Ishikawa (cell line): Measurements from ENCODE around the gene LHPP.

ENCODE experiments used
- CEBPB ChIP-seq: IDR thresholded peaks from 2 replicates; pipeline ENCODE4 v1.6.1; 2012
- CREB1 ChIP-seq: IDR thresholded peaks from 2 replicates; pipeline ENCODE4 v1.6.1; 2012; ENCODE audit warnings: low read depth
- EGR1 ChIP-seq: IDR thresholded peaks from 2 replicates; pipeline ENCODE4 v1.6.1; 2012
- EP300 ChIP-seq: IDR thresholded peaks from 2 replicates; pipeline ENCODE4 v1.6.1; 2012; ENCODE audit warnings: borderline replicate concordance
- FOXM1 ChIP-seq: IDR thresholded peaks from 2 replicates; pipeline ENCODE4 v1.6.1; 2012; ENCODE audit warnings: low read depth, borderline replicate concordance
- NFIC ChIP-seq: IDR thresholded peaks from 2 replicates; pipeline ENCODE4 v1.6.1; 2012
- RAD21 ChIP-seq: IDR thresholded peaks from 2 replicates; pipeline ENCODE4 v1.6.1; 2012; ENCODE audit warnings: low read depth
- TAF1 ChIP-seq: IDR thresholded peaks from 2 replicates; pipeline ENCODE4 v1.6.1; 2012; ENCODE audit warnings: low read depth, mild to moderate bottlenecking
- TCF12 ChIP-seq: IDR thresholded peaks from 2 replicates; pipeline ENCODE4 v1.6.1; 2012; ENCODE audit warnings: low read depth
- TEAD4 ChIP-seq: IDR thresholded peaks from 2 replicates; pipeline ENCODE4 v1.6.1; 2012
- YY1 ChIP-seq: IDR thresholded peaks from 2 replicates; pipeline ENCODE4 v1.6.1; 2012; ENCODE audit warnings: low read depth
- ZBTB7A ChIP-seq: IDR thresholded peaks from 2 replicates; pipeline ENCODE4 v1.6.1; 2012; ENCODE audit warnings: low read depth
- TF ChIP-seq, protein P1 (sequence below): IDR thresholded peaks from 2 replicates; pipeline ENCODE4 v1.6.1; 2012
- TF ChIP-seq, protein P2 (sequence below): IDR thresholded peaks from 2 replicates; pipeline ENCODE4 v1.6.1; 2012
- TF ChIP-seq, protein P3 (sequence below): IDR thresholded peaks from 2 replicates; pipeline ENCODE4 v1.6.1; 2012; ENCODE audit warnings: low read depth, mild to moderate bottlenecking

Gene LHPP

DNA sequence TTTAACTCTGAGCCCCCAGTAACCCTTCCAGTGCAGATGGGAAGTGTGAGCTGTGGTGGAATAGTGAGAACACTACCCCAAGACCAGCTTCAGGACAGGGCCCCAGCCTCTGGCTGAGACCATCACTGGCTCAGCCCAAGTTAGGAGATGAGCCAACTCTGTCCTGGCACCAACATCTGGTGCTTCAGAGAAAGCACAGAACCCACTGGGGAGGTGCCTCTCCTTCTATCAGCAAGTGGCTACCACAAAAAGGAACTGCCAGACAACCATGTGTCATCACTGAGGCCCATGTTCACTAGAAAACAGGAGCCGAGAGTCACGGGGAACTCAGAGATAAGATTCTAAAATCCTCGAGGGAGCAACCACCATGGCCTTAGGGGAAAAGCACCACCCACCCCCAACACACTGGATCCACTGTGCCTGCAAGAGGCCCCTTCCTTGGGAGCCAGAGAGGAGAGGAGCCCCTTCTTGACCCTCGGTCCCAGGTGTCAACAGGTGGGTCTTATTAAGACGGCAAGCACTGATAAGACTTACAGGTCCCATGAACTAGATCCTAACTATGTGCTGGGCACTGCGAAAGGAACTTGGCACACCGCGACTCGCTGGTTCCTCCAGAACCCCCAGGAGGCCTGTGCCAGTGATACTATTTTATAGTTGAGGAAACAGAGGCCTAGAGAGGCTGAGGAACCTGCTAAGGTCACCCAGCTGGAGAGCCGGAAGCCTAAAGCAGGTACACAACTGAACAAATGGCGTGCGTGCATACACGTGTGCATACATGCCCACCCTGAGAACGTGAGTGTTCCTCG is 179.9 kb downstream of the LHPP start:
- TF ChIP-seq, protein P1, sequence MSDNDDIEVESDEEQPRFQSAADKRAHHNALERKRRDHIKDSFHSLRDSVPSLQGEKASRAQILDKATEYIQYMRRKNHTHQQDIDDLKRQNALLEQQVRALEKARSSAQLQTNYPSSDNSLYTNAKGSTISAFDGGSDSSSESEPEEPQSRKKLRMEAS = no peak; the same call in 1 of the 2 replicates
- TF ChIP-seq, protein P2, sequence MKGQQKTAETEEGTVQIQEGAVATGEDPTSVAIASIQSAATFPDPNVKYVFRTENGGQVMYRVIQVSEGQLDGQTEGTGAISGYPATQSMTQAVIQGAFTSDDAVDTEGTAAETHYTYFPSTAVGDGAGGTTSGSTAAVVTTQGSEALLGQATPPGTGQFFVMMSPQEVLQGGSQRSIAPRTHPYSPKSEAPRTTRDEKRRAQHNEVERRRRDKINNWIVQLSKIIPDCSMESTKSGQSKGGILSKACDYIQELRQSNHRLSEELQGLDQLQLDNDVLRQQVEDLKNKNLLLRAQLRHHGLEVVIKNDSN = no peak
- no peak for TF ChIP-seq CREB1
- TF ChIP-seq ZBTB7A = no peak
- TF ChIP-seq RAD21 = no peak
- TF ChIP-seq, protein P3, sequence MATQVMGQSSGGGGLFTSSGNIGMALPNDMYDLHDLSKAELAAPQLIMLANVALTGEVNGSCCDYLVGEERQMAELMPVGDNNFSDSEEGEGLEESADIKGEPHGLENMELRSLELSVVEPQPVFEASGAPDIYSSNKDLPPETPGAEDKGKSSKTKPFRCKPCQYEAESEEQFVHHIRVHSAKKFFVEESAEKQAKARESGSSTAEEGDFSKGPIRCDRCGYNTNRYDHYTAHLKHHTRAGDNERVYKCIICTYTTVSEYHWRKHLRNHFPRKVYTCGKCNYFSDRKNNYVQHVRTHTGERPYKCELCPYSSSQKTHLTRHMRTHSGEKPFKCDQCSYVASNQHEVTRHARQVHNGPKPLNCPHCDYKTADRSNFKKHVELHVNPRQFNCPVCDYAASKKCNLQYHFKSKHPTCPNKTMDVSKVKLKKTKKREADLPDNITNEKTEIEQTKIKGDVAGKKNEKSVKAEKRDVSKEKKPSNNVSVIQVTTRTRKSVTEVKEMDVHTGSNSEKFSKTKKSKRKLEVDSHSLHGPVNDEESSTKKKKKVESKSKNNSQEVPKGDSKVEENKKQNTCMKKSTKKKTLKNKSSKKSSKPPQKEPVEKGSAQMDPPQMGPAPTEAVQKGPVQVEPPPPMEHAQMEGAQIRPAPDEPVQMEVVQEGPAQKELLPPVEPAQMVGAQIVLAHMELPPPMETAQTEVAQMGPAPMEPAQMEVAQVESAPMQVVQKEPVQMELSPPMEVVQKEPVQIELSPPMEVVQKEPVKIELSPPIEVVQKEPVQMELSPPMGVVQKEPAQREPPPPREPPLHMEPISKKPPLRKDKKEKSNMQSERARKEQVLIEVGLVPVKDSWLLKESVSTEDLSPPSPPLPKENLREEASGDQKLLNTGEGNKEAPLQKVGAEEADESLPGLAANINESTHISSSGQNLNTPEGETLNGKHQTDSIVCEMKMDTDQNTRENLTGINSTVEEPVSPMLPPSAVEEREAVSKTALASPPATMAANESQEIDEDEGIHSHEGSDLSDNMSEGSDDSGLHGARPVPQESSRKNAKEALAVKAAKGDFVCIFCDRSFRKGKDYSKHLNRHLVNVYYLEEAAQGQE = no peak
- no peak for TF ChIP-seq EGR1
- TF ChIP-seq TAF1 = no peak
- TF ChIP-seq EP300 = no peak; the same call in 1 of the 2 replicates
- no peak for TF ChIP-seq NFIC
- TF ChIP-seq YY1 = no peak
- no peak for TF ChIP-seq TEAD4

DNA sequence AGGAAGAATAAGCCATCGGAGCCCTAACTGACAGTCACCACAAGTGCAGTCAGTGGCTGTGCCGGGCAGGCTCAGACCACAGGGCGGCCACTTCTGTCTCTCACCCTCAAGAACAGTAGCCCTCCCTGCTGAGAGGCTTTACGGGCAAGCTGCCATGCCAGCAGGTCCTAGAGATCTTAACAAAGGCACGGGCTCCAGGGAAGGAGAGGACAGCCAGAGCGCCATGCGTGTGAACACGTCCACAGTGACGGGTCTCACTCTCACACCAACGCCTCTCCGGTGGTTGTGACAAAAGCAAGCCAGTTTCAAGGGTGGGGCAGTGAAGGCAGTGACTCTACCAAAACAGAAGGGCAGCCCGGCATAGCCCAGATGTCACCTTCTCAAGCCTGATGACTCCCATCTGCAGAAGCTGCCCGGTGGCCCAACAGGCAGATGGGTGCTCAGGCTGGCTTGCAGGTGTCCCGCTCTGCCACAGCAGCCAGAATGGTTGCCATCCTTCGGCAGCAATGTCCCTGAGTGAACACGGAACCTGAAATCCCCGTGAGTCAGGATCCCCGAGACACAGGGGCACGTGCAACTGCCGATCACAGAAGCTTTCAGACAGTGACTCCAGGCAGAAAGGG is 180.6 kb downstream of the LHPP start:
- TF ChIP-seq TCF12 (peak; percentile 63), EP300 (peak; percentile 39; the same call in 1 of the 2 replicates), NFIC (peak; percentile 83), RAD21 (peak; percentile 22; the same call in 1 of the 2 replicates), CEBPB (no peak), YY1 (peak; percentile 19; the same call in 1 of the 2 replicates), TEAD4 (peak; percentile 33; the same call in 1 of the 2 replicates), TAF1 (no peak)
- TF ChIP-seq, protein P2 = no peak
- TF ChIP-seq, protein P1 = 0 out of 2 replicates have a peak, but pooled peaks have one; percentile 60

DNA sequence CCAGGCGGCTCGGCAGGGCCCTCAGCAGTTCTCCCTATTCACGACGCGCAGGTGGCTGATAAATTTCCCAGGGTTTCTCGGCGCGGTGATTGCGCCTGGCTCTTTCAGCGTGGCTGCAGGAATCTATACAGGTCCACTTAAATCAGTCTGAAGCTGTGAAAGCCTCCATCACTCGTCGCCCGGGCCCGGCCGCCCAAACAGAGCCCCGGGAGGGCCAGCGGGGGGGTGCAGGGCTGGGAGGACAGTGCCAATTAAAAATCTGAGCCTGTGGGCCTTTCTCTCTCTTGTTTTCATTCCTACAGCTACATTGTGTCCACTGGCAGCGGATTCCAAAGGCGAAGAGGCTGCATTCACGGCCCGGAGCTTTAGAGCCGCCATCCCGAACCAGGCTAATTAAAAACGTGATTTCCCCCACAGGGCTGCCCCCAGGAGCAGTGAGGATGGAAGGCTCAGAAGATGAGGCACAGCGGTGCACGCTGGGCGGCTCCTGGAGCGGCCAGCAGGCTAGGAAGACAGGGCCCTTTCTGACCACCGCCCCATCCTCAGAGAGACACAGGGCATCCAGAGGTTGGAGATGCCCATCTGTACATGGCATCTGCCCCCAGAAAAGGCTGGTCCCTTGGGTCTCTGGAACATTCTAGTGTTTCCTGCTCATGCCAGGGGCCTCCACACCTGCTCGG is 181.8 kb downstream of the LHPP start:
- TF ChIP-seq, protein P1 = no peak

DNA sequence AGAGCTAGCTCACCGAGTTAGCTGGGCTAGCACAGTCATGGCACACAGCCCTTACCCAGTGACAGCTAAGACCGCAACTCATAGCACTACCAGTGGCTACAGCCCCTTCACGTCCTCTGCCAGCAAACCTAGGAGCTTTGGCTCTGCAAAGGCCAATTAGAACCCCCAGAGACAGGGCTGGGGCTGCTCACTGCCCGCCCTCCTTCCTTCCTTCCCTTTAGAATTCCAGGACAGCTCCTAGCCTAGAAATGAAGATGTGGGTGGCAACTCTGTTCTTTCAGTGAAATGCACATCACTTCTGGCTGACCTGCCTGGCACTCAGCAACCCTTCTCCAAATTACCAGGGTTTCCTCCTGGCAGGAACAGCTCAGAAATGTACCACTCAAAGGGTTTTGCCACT is 182.6 kb downstream of the LHPP start:
- TF ChIP-seq, protein P1 = no peak
- TF ChIP-seq, protein P2 = no peak
- no peak for TF ChIP-seq FOXM1
- TF ChIP-seq YY1 = no peak
- no peak for TF ChIP-seq NFIC
- no peak for TF ChIP-seq TCF12
- TF ChIP-seq EGR1 = no peak
- no peak for TF ChIP-seq CREB1
- no peak for TF ChIP-seq EP300
- TF ChIP-seq ZBTB7A = no peak

DNA sequence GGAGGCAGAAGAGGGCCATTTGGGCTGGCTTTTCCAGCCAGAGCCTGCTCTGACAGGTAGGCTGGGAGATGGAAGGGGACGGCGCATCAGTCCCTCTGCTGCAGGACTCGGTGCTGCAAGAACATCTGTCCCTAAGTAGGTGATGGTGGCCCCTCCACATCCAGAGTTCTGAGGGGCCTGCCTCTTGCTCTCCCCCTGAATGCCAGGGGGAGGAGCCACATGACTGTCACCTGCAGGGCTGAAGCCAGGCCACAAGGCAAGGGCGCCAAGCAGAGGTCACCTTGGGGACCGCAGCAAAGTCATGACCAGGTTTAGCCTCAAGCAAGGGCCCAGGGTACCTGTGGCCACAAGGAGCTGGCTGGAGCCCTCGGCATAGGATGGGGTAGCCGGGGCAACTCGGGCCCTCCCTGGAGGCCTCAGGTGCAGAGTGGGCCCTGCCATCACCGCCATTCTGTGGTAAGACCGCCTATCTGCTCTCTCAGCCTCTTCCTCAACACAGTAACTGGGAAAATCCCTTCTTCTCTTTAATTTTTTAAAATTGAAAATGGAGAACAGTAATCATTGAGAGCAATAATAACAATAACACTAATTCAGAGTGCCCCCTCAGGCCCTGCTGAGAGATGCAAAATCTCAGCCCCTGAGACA is 183.3 kb downstream of the LHPP start:
- TF ChIP-seq CEBPB (no peak), RAD21 (peak; percentile 22; the same call in 1 of the 2 replicates)

DNA sequence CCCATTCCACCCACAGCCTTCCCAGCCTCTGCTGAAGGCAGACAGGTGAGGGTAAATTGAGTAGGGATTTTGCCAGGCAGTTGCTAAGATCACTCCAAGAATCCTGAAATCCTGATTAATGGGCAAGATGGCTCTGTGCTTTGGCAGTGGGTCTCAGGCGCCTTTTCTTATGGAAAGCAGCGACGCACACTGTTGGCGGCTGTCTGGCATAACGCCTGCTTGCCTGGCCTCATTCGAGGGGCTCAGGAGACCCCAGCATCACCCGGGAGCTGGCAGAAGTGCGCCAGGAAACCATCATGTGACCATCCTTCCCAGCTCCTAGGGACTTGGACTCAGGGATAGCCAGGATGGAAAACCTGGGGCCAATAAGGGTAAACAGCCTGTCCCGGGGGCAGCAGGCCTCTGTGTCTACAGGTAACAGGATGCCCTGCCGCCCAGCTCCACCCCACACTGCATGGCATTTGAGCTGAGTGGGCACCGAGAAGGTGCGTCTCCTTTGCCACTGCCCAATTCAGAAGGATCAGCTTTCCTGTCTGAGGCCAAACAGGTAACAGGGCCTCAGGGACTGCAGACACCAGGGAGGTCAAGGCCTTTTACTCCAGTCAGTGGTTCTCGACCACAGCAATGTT is 184.0 kb downstream of the LHPP start:
- TF ChIP-seq TCF12 = no peak
- TF ChIP-seq RAD21 = no peak
- TF ChIP-seq TEAD4 = no peak
- TF ChIP-seq CEBPB = no peak
- TF ChIP-seq CREB1 = no peak
- TF ChIP-seq, protein P3 = no peak
- no peak for TF ChIP-seq YY1
- no peak for TF ChIP-seq NFIC
- no peak for TF ChIP-seq ZBTB7A
- TF ChIP-seq, protein P1 = no peak
- TF ChIP-seq, protein P2 = no peak
- TF ChIP-seq EP300 = no peak
- no peak for TF ChIP-seq EGR1
- no peak for TF ChIP-seq FOXM1
- no peak for TF ChIP-seq TAF1
